CD4-positive, alpha-beta T cell treated with Interleukin-2 at 100 ng/mL for 4 hours (primary cell): ENCODE data around the gene KCNK17.

Experiments used
- DNase-seq: peaks from one replicate; pipeline ENCODE4 v3.0.0-alpha.2; 2020; ENCODE audit warnings: low spot score

Gene KCNK17

GRCh38 chr6:39335780-39336545 is 21.7 kb upstream of the KCNK17 start:
- DNase-seq: no peak

- no peak for DNase-seq
These were observed 19.6 kb upstream of the KCNK17 start for GRCh38 chr6:39333644-39334438.

- DNase-seq: no peak
These were observed 16.3 kb upstream of the KCNK17 start for GRCh38 chr6:39330476-39330875.

- DNase-seq: peak; percentile 3
These were observed 15.8 kb upstream of the KCNK17 start for GRCh38 chr6:39330057-39330456.

GRCh38 chr6:39328066-39328465 is 13.8 kb upstream of the KCNK17 start:
- DNase-seq: no peak

GRCh38 chr6:39327507-39327906 is 13.3 kb upstream of the KCNK17 start:
- DNase-seq: no peak

GRCh38 chr6:39322306-39322850 is 8.2 kb upstream of the KCNK17 start, which contains the start of gene KCNK16:
Gene KCNK16 (minus strand): TSS chr6:39322702. CDS start chr6:39322540, 162 bp downstream.
- DNase-seq: no peak

- DNase-seq: no peak
These were observed 7.5 kb upstream of the KCNK17 start for GRCh38 chr6:39321761-39322160.

GRCh38 chr6:39320363-39320984 is 6.3 kb upstream of the KCNK17 start:
- DNase-seq: no peak

GRCh38 chr6:39319621-39320362 is 5.6 kb upstream of the KCNK17 start:
- DNase-seq: no peak

- DNase-seq: no peak
These were observed 3.0 kb upstream of the KCNK17 start for GRCh38 chr6:39317256-39317655.

- no peak for DNase-seq
These were observed 520 bp downstream of the KCNK17 start for GRCh38 chr6:39313526-39314272.

GRCh38 chr6:39312912-39313525 is 1.2 kb downstream of the KCNK17 start:
- DNase-seq: no peak

- DNase-seq: no peak
These were observed 3.7 kb downstream of the KCNK17 start for GRCh38 chr6:39310542-39310941.

- DNase-seq: peak; percentile 47
These were observed 4.2 kb downstream of the KCNK17 start for GRCh38 chr6:39309942-39310531.

GRCh38 chr6:39307462-39307861 is 6.8 kb downstream of the KCNK17 start:
- no peak for DNase-seq

- no peak for DNase-seq
These were observed 9.3 kb downstream of the KCNK17 start for GRCh38 chr6:39304951-39305350.

GRCh38 chr6:39303425-39304153 is 10.6 kb downstream of the KCNK17 start:
- DNase-seq: no peak

- DNase-seq: peak; percentile 79
These were observed 11.4 kb downstream of the KCNK17 start for GRCh38 chr6:39302669-39303424.
